ENCODE data around the gene HNRNPA1L2. TPM values are rescaled to one million over a fixed set of nuclear protein-coding genes. Genes with fewer than 3 reads are reported as not detected.

Gene HNRNPA1L2
- total and polyA plus RNA-seq, 4 donors, result 4.8 to 10.3 (median 8.3) TPM

DNA sequence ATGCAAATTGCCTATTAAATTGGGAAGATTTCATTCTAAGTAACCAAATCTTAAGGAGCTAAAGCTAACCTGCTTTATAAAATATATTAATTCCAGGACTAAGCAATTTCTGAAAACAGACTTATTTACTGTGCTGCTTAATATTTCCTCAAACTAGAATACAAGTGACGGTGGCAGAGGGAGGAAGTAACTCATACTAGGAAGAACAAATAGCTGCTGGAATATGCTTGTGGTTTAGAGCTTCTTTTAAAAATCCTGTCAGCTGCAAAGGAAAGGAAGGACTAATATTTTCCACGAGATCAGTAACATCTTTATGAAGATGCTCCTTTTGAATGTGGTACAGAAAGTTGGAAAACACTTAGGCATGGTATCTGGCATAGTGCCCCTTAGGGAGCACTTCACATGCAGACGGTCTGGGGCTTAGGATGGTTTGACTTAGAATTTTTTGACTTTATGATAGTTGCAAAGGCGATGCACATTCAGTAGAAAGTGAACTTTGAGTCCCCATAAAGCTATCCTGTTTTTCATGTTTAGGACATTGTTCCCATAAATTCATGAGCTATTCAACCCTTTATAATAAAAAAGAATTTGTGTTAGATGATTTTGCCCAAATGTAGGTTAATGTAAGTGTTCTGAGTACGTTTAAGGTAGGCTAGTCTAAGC, 3.4 kb upstream of the HNRNPA1L2 start:
- TF ChIP-seq, protein P1, sequence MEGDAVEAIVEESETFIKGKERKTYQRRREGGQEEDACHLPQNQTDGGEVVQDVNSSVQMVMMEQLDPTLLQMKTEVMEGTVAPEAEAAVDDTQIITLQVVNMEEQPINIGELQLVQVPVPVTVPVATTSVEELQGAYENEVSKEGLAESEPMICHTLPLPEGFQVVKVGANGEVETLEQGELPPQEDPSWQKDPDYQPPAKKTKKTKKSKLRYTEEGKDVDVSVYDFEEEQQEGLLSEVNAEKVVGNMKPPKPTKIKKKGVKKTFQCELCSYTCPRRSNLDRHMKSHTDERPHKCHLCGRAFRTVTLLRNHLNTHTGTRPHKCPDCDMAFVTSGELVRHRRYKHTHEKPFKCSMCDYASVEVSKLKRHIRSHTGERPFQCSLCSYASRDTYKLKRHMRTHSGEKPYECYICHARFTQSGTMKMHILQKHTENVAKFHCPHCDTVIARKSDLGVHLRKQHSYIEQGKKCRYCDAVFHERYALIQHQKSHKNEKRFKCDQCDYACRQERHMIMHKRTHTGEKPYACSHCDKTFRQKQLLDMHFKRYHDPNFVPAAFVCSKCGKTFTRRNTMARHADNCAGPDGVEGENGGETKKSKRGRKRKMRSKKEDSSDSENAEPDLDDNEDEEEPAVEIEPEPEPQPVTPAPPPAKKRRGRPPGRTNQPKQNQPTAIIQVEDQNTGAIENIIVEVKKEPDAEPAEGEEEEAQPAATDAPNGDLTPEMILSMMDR (IDR thresholded peaks at IDR 0.05; ENCODE audit: control extremely low read depth, extremely low read depth), result no peak
- Histone ChIP-seq H3K27ac (ENCODE audit: low read depth in 1 of 2, low read length in 1 of 2) (no peak overlapping the region), H3K9me3 (ENCODE audit: control insufficient read depth in 4 of 4, insufficient read depth in 3 of 4, low read length in 3 of 4) (no peaks in the 10 kb centered on the region), H3K36me3 (ENCODE audit: control insufficient read depth in 4 of 4, insufficient read depth in 4 of 4, low read length in 4 of 4) (peaks cover 1 to 23% (median 15%) of the 10 kb centered on the region in 4 donors), H3K27me3 (ENCODE audit: control insufficient read depth in 3 of 3, insufficient read depth in 3 of 3, low read length in 2 of 3) (no peaks in the 10 kb centered on the region), H3K4me1 (ENCODE audit: control insufficient read depth in 5 of 5, insufficient read depth in 5 of 5, low read length in 5 of 5) (no peaks in the 10 kb centered on the region), H3K9ac (ENCODE audit: insufficient read depth in 1 of 2, low read length in 2 of 2) (no peak overlapping the region), H3K4me3 (no peak overlapping the region)
- 64 to 83% methylated on average over 5 of the region's 5 CpGs for WGBS, 2 donors
- ATAC-seq (ENCODE audit: insufficient read depth, low FRiP score) (no peak), DNase-seq (no peak)

DNA sequence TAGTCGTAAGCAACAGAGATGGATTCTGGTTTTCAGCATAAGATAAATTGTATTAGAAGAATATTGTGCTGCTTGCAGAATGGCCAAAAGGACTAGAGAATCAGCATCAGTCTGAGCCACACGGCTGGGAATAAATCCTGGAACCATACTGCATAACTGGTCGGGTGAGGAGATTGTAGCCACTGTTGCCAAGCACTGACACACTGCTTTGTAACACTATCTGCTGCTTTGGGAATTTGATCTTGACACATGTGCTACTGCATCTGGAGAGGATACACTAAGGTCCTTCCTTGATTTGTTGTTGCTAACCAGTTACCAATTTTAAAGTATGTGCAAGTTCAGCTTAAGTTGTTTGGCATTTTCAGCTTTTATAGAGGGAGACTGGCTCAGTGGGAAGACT, 1.9 kb downstream of the HNRNPA1L2 start:
- Histone ChIP-seq H3K36me3 (ENCODE audit: control insufficient read depth in 4 of 4, insufficient read depth in 4 of 4, low read length in 4 of 4) (peaks cover 1 to 20% (median 13%) of the 10 kb centered on the region in 4 donors), H3K27me3 (ENCODE audit: control insufficient read depth in 3 of 3, insufficient read depth in 3 of 3, low read length in 2 of 3) (no peaks in the 10 kb centered on the region), H3K4me1 (ENCODE audit: control insufficient read depth in 5 of 5, insufficient read depth in 5 of 5, low read length in 5 of 5) (no peaks in the 10 kb centered on the region), H3K27ac (ENCODE audit: low read depth in 1 of 2, low read length in 1 of 2) (no peak overlapping the region), H3K4me3 (no peak overlapping the region), H3K9me3 (ENCODE audit: control insufficient read depth in 4 of 4, insufficient read depth in 3 of 4, low read length in 3 of 4) (no peaks in the 10 kb centered on the region), H3K9ac (ENCODE audit: insufficient read depth in 1 of 2, low read length in 2 of 2) (no peak overlapping the region)
- ATAC-seq (ENCODE audit: insufficient read depth, low FRiP score), result no peak
- 67 to 82% methylated on average over 3 of the region's 3 CpGs for WGBS, 2 donors
- DNase-seq, result no peak
- TF ChIP-seq, protein P1 (IDR thresholded peaks at IDR 0.05; ENCODE audit: control extremely low read depth, extremely low read depth), result no peak

DNA sequence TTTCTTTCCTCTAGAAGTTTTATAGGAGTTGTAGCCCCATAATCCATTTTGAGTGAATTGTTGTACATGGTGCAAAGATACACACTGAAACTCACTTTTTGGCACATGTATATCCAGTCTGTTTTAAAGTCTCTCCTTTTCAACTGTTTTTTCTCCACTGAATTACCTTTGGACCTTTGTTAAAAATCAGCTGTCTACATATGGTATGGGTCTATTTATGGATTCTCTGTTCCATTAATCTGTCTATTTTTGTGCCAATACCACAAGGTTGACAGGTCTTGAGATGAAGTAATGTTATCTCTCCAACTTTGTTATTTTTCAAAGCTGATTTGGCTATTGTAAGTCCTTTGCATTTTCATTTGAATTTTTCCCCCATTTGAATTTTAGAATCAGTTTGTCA, 4.7 kb downstream of the HNRNPA1L2 start:
- ATAC-seq (ENCODE audit: insufficient read depth, low FRiP score), result no peak

More for the DNA sequence above, 4.7 kb downstream of the HNRNPA1L2 start:
- no peak for DNase-seq
- H3K27ac ChIP-seq (ENCODE audit: low read depth in 1 of 2, low read length in 1 of 2), result no peak overlapping the region
- H3K9ac ChIP-seq (ENCODE audit: insufficient read depth in 1 of 2, low read length in 2 of 2), result no peak overlapping the region
- H3K9me3 ChIP-seq (ENCODE audit: control insufficient read depth in 4 of 4, insufficient read depth in 3 of 4, low read length in 3 of 4), result no peaks in the 10 kb centered on the region
- H3K36me3 ChIP-seq (ENCODE audit: control insufficient read depth in 4 of 4, insufficient read depth in 4 of 4, low read length in 4 of 4), result peaks cover 3 to 19% (median 9%) of the 10 kb centered on the region in 4 donors
- peaks cover 0 to 12% (median 8%) of the 10 kb centered on the region in 5 donors for H3K4me1 ChIP-seq (ENCODE audit: control insufficient read depth in 5 of 5, insufficient read depth in 5 of 5, low read length in 5 of 5)
- no peaks in the 10 kb centered on the region for H3K27me3 ChIP-seq (ENCODE audit: control insufficient read depth in 3 of 3, insufficient read depth in 3 of 3, low read length in 2 of 3)
- no peak overlapping the region for H3K4me3 ChIP-seq
- TF ChIP-seq, protein P1 (IDR thresholded peaks at IDR 0.05; ENCODE audit: control extremely low read depth, extremely low read depth), result no peak

Measured in lung (tissue), 12 donors.